Transverse colon (tissue), 4 donors: Measurements from ENCODE around the gene LRP11.

Experiments used
- CTCF ChIP-seq, 5 experiments: fragments of 200-600 bp in 3 of 5; fragments of 450-650 bp in 2 of 5; sonication (generic) in 3 of 5; IDR thresholded peaks; 1 replicate in 2 of 5; 2 replicates in 3 of 5; pipeline ENCODE4 v1.5.1; 2016 to 2017; ENCODE audit warnings: antibody characterized with exemption in 5 of 5, inconsistent platforms in 3 of 5, mild to moderate bottlenecking in 2 of 5, moderate library complexity in 1 of 5
- POLR2A ChIP-seq: fragments of 450-650 bp; IDR thresholded peaks from one replicate; pipeline ENCODE4 v1.6.1; 2016; ENCODE audit warnings: antibody characterized with exemption, mild to moderate bottlenecking, moderate library complexity
- POLR2AphosphoS5 ChIP-seq, 3 donors: sonication (generic); formaldehyde crosslinking; IDR thresholded peaks; one replicate each; pipeline ENCODE4 v1.6.1; 2016; ENCODE audit warnings: antibody characterized with exemption in 3 of 3

GRCh38 chr6:149905911-149906371 lies 41.8 kb upstream of the LRP11 start:
- TF ChIP-seq POLR2AphosphoS5 (IDR thresholded peaks at IDR 0.05) (no peak), CTCF (IDR thresholded peaks at IDR 0.05) (no peak), POLR2A (no peak)
